Stimulated activated CD8-positive, alpha-beta memory T cell treated with anti-CD3 and anti-CD28 coated beads, Interleukin-4, amount 100 ng/mL, for 48 hours (primary cell): ENCODE results near the gene ANP32D.
"Not testable (repeated sequence)": the region's sequence is repeated elsewhere in the genome, so short reads cannot be mapped to it uniquely, and the experiment has no call there.

ENCODE experiments used
- DNase-seq: peaks from one replicate; pipeline ENCODE4 v3.0.0-alpha.2; 2020

Gene ANP32D

DNA sequence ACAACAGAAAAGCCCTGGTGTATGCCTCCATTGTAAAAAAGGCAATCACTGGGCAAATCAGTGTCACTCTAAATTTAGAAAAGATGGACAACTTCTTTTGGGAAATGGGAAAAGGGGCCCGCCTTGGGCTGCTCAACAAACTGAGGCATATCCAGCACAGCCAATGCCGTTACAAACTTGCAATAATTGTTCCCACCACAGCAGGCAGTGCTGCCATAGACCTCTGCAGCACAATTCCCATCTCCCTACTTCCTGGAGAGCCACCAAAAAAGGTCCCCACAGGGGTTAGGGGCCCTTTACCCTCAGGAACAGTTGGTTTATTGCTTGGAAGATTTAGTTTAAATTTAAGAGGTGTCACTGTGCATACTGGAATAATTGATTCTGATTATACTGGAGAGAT lies 36.6 kb downstream of the ANP32D start:
- no peak for DNase-seq

GRCh38 chr12:48510111-48510510 lies 37.8 kb downstream of the ANP32D start:
- no peak for DNase-seq

DNA sequence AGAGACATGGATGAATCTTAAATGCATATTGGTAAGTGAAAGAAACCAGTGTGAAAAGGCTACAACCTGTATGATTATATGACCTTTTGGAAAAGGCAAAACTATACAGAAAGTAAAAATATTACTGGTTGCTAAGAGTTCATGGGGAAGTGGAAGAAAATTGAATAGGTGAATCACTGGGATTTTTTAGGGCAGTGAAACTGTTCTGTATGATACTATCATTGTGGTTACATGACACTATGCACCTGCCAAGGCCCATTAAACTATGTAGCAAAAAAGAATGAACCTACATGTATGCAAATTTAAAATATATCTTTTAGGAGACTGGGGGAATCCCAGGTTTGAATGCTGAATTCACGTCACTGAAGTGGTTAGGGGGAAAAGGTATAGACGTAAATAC lies 40.5 kb downstream of the ANP32D start:
- no peak for DNase-seq

DNA sequence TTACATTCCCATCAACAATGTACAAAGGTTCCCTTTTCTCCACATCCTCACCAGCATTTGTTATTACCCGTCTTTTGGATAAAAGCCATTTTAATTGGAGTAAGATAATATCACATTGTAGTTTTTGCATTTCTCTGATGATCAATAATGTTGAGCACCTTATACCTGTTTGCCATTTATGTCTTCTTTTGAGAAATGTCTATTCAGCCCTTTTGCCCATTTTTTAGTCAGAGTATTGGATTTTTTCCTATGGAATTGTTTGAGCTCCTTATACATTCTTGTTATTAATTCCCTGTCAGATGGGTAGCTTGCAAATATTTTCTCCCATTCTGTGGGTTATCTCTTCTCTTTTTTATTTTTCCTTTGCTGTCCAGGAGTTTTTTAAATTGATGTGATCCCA lies 42.4 kb downstream of the ANP32D start:
- DNase-seq = no peak

DNA sequence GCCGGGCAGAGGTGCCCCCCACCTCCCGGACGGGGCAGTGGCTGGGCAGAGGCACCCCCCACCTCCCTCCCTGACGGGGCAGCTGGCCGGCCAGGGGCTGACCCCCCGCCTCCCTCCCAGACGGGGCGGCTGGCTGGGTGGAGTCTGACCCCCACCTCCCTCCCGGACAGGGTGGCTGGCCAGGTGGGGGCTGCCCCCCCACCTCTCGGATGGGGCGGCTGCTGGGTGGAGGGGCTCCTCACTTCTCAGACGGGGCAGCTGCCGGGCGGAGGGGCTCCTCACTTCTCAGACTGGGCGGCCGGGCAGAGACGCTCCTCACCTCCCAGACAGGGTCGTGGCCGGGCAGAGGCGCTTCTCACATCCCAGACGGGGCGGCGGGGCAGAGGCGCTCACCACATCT lies 48.0 kb downstream of the ANP32D start:
- DNase-seq = not testable (repeated sequence)
